Skeletal muscle tissue (tissue), 4 donors: ENCODE results near the gene PRKCH. TPM values are rescaled to one million over a fixed set of nuclear protein-coding genes. Genes with fewer than 3 reads are reported as not detected.

ENCODE experiments used
- H3K27ac ChIP-seq: one replicate; pipeline ENCODE4 v1.7.0; 2013; ENCODE audit warnings: mild to moderate bottlenecking, low read depth, low read length, inconsistent platforms
- H3K27me3 ChIP-seq, 3 donors: one replicate each; pipeline ENCODE4 v1.7.0; 2013; ENCODE audit warnings: low read length in 3 of 3; ENCODE audit not compliant: control insufficient read depth in 3 of 3, insufficient read depth in 3 of 3
- H3K36me3 ChIP-seq, 3 donors: one replicate each; pipeline ENCODE4 v1.7.0; 2013; ENCODE audit warnings: low read length in 3 of 3; ENCODE audit not compliant: control insufficient read depth in 3 of 3, insufficient read depth in 3 of 3
- H3K4me1 ChIP-seq, 3 donors: one replicate each; pipeline ENCODE4 v1.7.0; 2013; ENCODE audit warnings: low read length in 3 of 3, mild to moderate bottlenecking in 3 of 3; ENCODE audit not compliant: control insufficient read depth in 3 of 3, insufficient read depth in 3 of 3
- H3K4me3 ChIP-seq, 3 donors: one replicate each; pipeline ENCODE4 v1.7.0; 2013; ENCODE audit warnings: low read length in 3 of 3
- H3K9ac ChIP-seq, 3 donors: one replicate each; pipeline ENCODE4 v1.7.0; 2013; ENCODE audit warnings: low read length in 3 of 3, mild to moderate bottlenecking in 3 of 3, moderate library complexity in 2 of 3, low read depth in 1 of 3
- H3K9me3 ChIP-seq, 3 donors: one replicate each; pipeline ENCODE4 v1.7.0; 2013; ENCODE audit warnings: low read length in 3 of 3; ENCODE audit not compliant: control insufficient read depth in 3 of 3
- total RNA-seq: library from RNA; depleted of rRNA; stranded (reverse); fragments of >200 nt; gene quantifications from one replicate; pipeline ENCODE4 v1.2.3, GENCODE V29; 2014
- donor health status: Osteomylitis.

Gene PRKCH
- total RNA-seq, 1 donor from 2014 or later: 32.4 TPM

DNA sequence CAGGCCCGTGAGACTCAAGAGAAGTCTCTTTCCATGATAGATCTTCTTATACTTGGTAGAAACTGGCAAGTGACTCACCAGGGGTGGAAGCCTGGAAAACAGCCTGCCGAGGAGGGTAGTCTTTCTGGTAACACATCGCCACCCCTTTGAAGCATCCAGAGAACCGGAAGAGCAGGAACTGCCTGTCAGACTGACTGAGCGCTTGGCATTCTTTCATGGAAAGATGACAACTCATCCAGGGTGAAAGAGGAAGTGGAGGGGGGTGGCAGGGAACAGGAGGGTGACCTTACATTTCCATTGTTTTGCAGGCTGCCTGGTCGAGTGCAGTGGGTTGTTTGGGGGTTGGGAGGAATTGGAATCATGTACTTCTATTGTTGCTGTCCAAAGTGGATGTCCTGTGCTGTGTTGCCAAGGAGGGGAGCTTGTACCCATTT lies 34.5 kb downstream of the PRKCH start:
- peak overlapping the region; percentile 48 for H3K27ac ChIP-seq
- H3K9ac ChIP-seq: peak overlapping the region in 1 of 3 donors; percentile 38
- no peaks in the 10 kb centered on the region for H3K9me3 ChIP-seq
- peaks cover 0 to 10% (median 5%) of the 10 kb centered on the region in 3 donors for H3K4me1 ChIP-seq
- H3K36me3 ChIP-seq: no peaks in the 10 kb centered on the region
- H3K4me3 ChIP-seq: peak overlapping the region in 2 of 3 donors; percentile 5 to 35
- no peaks in the 10 kb centered on the region for H3K27me3 ChIP-seq

DNA sequence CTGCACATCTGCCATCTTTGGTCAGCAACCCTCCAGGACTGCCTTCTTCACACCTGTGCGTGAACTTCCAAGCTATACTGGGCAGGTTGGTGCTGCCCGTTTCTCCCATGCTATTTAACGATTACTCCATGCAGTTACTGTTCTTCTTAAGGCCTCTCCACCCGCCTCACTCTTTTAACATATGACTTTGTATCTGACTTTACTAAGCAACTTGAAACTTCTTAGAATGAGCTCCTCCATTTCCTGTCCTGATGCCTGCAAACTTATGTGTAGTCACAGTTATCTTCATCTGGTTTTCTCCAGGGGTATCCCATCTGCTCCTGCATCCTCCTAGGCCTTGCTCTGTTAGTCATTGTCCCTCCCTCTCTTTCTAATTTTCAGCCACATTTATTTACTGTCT lies 35.7 kb downstream of the PRKCH start:
- Histone ChIP-seq H3K4me3 (no peak overlapping the region), H3K9ac (no peak overlapping the region), H3K9me3 (no peaks in the 10 kb centered on the region), H3K27ac (no peak overlapping the region), H3K27me3 (no peaks in the 10 kb centered on the region), H3K36me3 (no peaks in the 10 kb centered on the region), H3K4me1 (peaks cover 0 to 10% (median 5%) of the 10 kb centered on the region in 3 donors)

DNA sequence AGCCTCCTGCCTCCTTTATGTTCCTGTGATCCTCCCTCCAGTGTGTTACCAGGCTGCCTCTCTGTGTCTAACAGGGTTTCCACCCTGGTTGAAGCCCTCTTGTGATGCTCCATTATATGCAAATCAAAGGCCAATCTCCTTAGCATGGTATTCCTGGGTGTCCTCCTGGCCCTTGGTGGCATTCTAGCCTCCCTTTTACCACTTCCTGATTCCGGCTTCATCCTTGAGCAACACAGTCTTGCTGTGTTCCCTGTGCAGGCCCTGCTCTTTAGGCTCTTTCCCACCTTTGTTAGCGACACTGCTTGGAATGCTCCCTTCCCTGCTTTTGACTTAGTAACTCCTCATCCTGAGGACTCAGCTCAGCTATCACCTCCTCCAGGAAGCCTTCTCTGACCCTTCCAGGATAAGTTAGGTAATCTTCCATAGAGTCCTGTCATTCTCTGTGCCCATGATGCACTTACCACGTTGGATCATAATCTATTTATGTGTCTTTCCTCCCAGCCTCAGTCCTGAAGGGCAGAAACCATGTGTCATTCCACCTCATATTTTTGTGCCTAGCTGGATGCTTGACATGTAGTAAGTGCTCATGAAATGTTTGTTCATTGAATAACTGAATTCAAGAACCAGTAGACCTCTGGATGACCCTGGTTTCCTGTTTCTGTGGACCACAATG lies 37.3 kb downstream of the PRKCH start:
- Histone ChIP-seq H3K36me3 (no peaks in the 10 kb centered on the region), H3K27me3 (no peaks in the 10 kb centered on the region), H3K4me1 (peaks cover 0 to 10% (median 5%) of the 10 kb centered on the region in 3 donors), H3K4me3 (no peak overlapping the region), H3K9ac (no peak overlapping the region), H3K27ac (no peak overlapping the region), H3K9me3 (no peaks in the 10 kb centered on the region)

DNA sequence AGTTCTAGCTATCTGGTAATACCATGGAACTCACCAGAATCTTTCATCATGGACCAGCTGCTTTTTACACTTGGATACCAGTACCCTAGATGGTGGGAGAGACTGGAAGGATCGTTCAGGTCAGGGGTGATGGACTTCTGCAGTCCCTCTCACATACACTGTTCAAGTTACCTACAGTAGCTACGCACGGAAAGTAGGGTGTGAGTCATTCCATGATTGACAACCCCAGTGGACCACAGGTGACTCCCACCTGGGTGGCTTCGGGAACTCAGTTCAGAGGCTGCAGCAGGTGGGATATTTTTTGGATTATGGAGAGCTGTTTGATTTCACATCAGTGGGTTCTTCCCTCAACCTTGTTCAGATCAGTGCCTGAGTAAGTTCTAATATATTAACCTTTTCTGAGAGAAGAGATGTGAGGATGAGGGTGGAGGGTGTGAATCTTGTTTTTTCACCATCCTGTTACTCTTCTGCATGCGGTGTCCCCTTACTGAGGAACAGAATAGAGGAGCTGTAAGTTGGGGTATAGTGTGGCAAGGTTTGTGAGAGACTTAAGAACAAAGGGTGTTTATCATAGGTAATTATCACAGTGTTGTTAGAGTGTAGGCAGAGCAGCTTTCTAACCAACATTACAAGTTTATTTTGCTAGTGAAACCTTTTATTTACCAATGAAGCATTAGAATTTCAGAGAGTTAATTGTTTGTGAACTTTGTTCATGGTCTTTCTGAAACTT lies 39.6 kb downstream of the PRKCH start:
- no peak overlapping the region for H3K4me3 ChIP-seq
- no peaks in the 10 kb centered on the region for H3K27me3 ChIP-seq
- H3K36me3 ChIP-seq: no peaks in the 10 kb centered on the region
- no peak overlapping the region for H3K27ac ChIP-seq
- no peak overlapping the region for H3K9ac ChIP-seq
- peaks cover 2 to 8% (median 5%) of the 10 kb centered on the region in 3 donors for H3K4me1 ChIP-seq
- no peaks in the 10 kb centered on the region for H3K9me3 ChIP-seq

- Histone ChIP-seq H3K4me1 (peaks cover 3 to 5% (median 3%) of the 10 kb centered on the region in 3 donors), H3K9me3 (no peaks in the 10 kb centered on the region), H3K36me3 (no peaks in the 10 kb centered on the region), H3K9ac (no peak overlapping the region), H3K4me3 (no peak overlapping the region), H3K27me3 (no peaks in the 10 kb centered on the region), H3K27ac (no peak overlapping the region)
Observed at GRCh38 chr14:61362072-61362750, 40.8 kb downstream of the PRKCH start.

- Histone ChIP-seq H3K4me3 (no peak overlapping the region), H3K36me3 (no peaks in the 10 kb centered on the region), H3K27me3 (no peaks in the 10 kb centered on the region), H3K9me3 (no peaks in the 10 kb centered on the region), H3K27ac (no peak overlapping the region), H3K4me1 (peaks cover 0 to 5% (median 2%) of the 10 kb centered on the region in 3 donors), H3K9ac (no peak overlapping the region)
Observed at GRCh38 chr14:61364243-61364642, 42.9 kb downstream of the PRKCH start.

- H3K27ac ChIP-seq: no peak overlapping the region
- H3K4me1 ChIP-seq: peaks cover 0 to 5% (median 2%) of the 10 kb centered on the region in 3 donors
Observed at GRCh38 chr14:61365667-61366212, 44.4 kb downstream of the PRKCH start.

DNA sequence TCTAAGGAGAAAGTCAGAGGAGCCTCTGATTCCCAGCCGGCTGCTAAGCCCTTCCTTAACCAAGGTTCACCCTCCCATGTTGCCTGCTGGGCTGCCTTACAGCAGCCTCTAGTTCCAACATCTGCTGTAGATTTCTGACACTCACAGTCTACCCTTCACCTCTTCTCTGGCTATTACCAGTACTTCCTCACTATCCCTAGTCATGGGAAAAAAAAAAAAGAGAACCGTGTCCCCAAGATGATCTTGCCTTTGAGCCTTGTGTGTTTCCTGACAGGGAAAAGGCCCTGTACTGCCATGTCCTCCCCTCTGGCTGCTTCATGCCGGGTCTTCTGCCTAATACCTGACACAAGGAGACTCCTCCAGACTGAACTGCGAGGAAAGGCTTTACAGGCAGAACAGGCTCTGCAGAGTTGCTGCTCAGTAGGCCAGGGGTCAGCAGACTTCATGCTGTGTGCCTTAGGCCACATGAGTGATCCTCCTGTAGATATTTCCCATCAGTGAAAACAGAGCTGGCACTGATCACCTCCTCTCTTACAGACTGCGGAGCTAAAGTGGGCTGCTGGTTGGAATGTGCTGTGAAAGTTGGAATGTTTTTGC lies 46.8 kb downstream of the PRKCH start:
- H3K9me3 ChIP-seq: no peaks in the 10 kb centered on the region
- no peak overlapping the region for H3K27ac ChIP-seq
- H3K36me3 ChIP-seq: no peaks in the 10 kb centered on the region
- H3K4me3 ChIP-seq: no peak overlapping the region
- H3K9ac ChIP-seq: no peak overlapping the region
- H3K4me1 ChIP-seq: peaks cover 0 to 5% (median 2%) of the 10 kb centered on the region in 3 donors
- H3K27me3 ChIP-seq: no peaks in the 10 kb centered on the region

More at GRCh38 chr14:61365667-61366212, 44.4 kb downstream of the PRKCH start:
- Histone ChIP-seq H3K9me3 (no peaks in the 10 kb centered on the region), H3K27me3 (no peaks in the 10 kb centered on the region), H3K9ac (no peak overlapping the region), H3K36me3 (no peaks in the 10 kb centered on the region), H3K4me3 (no peak overlapping the region)

- Histone ChIP-seq H3K27ac (no peak overlapping the region), H3K36me3 (no peaks in the 10 kb centered on the region), H3K9me3 (no peaks in the 10 kb centered on the region), H3K4me1 (peaks cover 0 to 5% (median 2%) of the 10 kb centered on the region in 3 donors), H3K4me3 (no peak overlapping the region), H3K9ac (no peak overlapping the region), H3K27me3 (no peaks in the 10 kb centered on the region)
Observed at GRCh38 chr14:61368781-61369453, 47.5 kb downstream of the PRKCH start.
